Esophagus muscularis mucosa (tissue), 4 donors: ENCODE measurements around the gene SARNP. TPM values are rescaled to one million over a fixed set of nuclear protein-coding genes. Genes with fewer than 3 reads are reported as not detected.

Source experiments
- DNase-seq: peaks from one replicate; pipeline ENCODE4 v3.0.0-alpha.2; 2017; ENCODE audit errors: extremely low spot score
- H3K27ac ChIP-seq, 4 donors: fragments of 200-600 bp; sonication (generic); replicated peaks in 1 of 4; 1 replicate in 3 of 4; 2 replicates in 1 of 4; pipeline ENCODE4 v1.5.1; 2016 to 2019; ENCODE audit warnings: mild to moderate bottlenecking in 1 of 4
- H3K27me3 ChIP-seq, 4 donors: fragments of 200-600 bp; sonication (generic); one replicate each; pipeline versions ENCODE4 v1.5.1 to v1.6.0; 2016 to 2019
- H3K36me3 ChIP-seq, 4 donors: fragments of 200-600 bp; sonication (generic); one replicate each; pipeline ENCODE4 v1.5.1; 2016 to 2019
- H3K4me1 ChIP-seq, 4 donors: fragments of 200-600 bp; sonication (generic); one replicate each; pipeline ENCODE4 v1.5.1; 2016 to 2019
- H3K4me3 ChIP-seq, 4 donors: fragments of 200-600 bp; sonication (generic); 1 replicate in 2 of 4; 2 replicates in 2 of 4; pipeline ENCODE4 v1.5.1; 2016 to 2019; ENCODE audit warnings: mild to moderate bottlenecking in 4 of 4, moderate library complexity in 1 of 4
- H3K9me3 ChIP-seq, 4 donors: fragments of 200-600 bp; sonication (generic); 1 replicate in 3 of 4; 2 replicates in 1 of 4; pipeline ENCODE4 v1.5.1; 2016 to 2019
- CTCF ChIP-seq, 3 experiments: fragments of 200-600 bp in 2 of 3; fragments of 450-650 bp in 1 of 3; sonication (generic) in 2 of 3; IDR thresholded peaks; one replicate each; pipeline ENCODE4 v1.5.1; 2017 to 2019; ENCODE audit warnings: antibody characterized with exemption in 3 of 3, mild to moderate bottlenecking in 2 of 3, moderate library complexity in 1 of 3
- EP300 ChIP-seq: sonication (generic); formaldehyde crosslinking; IDR thresholded peaks from one replicate; pipeline ENCODE4 v1.6.1; 2017; ENCODE audit warnings: antibody characterized with exemption
- POLR2A ChIP-seq: fragments of 450-650 bp; IDR thresholded peaks from one replicate; pipeline ENCODE4 v1.6.1; 2017; ENCODE audit warnings: antibody characterized with exemption, moderate library complexity, mild to moderate bottlenecking, low read depth
- POLR2AphosphoS5 ChIP-seq, 2 donors: sonication (generic); formaldehyde crosslinking; IDR thresholded peaks; one replicate each; pipeline ENCODE4 v1.6.1; 2017; ENCODE audit warnings: antibody characterized with exemption in 2 of 2
- WGBS: methylation state at CpG from one replicate; pipeline ENCODE4 v1.1.5; 2018; 5-methylcytosine and 5-hydroxymethylcytosine counted together
- intact Hi-C: fragments of 100-400 bp; cut with DNase I; formaldehyde crosslinking; loops from one replicate; pipeline ENCODE4 v1.15.1; 2023
- total RNA-seq, 4 donors: library from RNA; depleted of rRNA; stranded (reverse); fragments of >200 nt; gene quantifications; one replicate each; pipeline versions ENCODE4 v1.1.0 to v1.2.1, GENCODE V29; 2016

Gene SARNP
- total RNA-seq, 4 donors from 2014 or later: 57.7 to 78.0 (median 70.1) TPM

DNA sequence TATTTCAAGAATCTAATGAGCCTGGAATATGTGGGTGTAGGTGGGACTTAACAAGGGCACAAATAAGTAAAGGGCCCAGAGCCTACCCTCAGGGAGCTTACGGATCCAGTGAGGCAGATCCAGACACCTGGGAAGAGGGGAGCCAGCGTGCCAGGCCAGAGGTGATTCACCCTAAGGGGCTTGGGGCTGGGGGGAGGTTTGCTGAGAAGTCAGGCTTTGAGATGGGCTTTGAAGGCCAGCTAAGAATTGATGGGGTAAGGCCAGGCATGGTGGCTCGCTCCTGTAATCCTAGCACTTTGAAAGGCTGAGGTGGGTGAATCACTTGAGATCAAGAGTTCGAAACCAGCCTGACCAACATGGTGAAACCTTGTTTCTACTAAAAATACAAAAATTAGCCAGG lies 25.9 kb upstream of the SARNP start:
- TF ChIP-seq CTCF (IDR thresholded peaks at IDR 0.05): no peak
- no peak for TF ChIP-seq POLR2A
- no peak for TF ChIP-seq EP300
- no peak for TF ChIP-seq POLR2AphosphoS5 (IDR thresholded peaks at IDR 0.05)
- intact Hi-C loops: no loop called here
- Histone ChIP-seq H3K4me3 (no peak overlapping the region), H3K27me3 (peaks cover 0 to 34% (median 0%) of the 10 kb centered on the region in 4 donors), H3K36me3 (no peaks in the 10 kb centered on the region), H3K9me3 (no peaks in the 10 kb centered on the region), H3K4me1 (peaks cover 13 to 33% (median 21%) of the 10 kb centered on the region in 4 donors), H3K27ac (no peak overlapping the region)
- WGBS: 95% methylated on average over 4 of the region's 4 CpGs
- DNase-seq: no peak

- peak within 1 kb of the TSS; percentile 54 to 68 (median 60) for H3K27ac ChIP-seq
- intact Hi-C loops: no loop called here
Observed at GRCh38 chr12:55842681-55843429, 25.3 kb upstream of the SARNP start, which contains the start of gene MMP19. MMP19 (minus strand) TSS chr12:55842936; CDS start chr12:55842830, 106 bp downstream.

GRCh38 chr12:55840581-55841351 lies 23.2 kb upstream of the SARNP start:
- intact Hi-C loops: no loop called here

More at GRCh38 chr12:55842681-55843429, 25.3 kb upstream of the SARNP start, which contains the start of gene MMP19:
- no peaks in the 10 kb centered on the region for H3K36me3 ChIP-seq
- peak within 1 kb of the TSS; percentile 46 to 58 (median 48) for H3K4me3 ChIP-seq
- H3K9me3 ChIP-seq: no peaks in the 10 kb centered on the region
- peaks cover 12 to 27% (median 16%) of the 10 kb centered on the region in 4 donors for H3K4me1 ChIP-seq
- H3K27me3 ChIP-seq: peaks cover 0 to 36% (median 0%) of the 10 kb centered on the region in 4 donors
- WGBS: 71% methylated on average over 6 of the region's 10 CpGs
- DNase-seq: no peak
- TF ChIP-seq POLR2AphosphoS5 (IDR thresholded peaks at IDR 0.05): peak; percentile 9 to 52
- TF ChIP-seq CTCF (IDR thresholded peaks at IDR 0.05): no peak
- no peak for TF ChIP-seq POLR2A
- TF ChIP-seq EP300: no peak

More at GRCh38 chr12:55840581-55841351, 23.2 kb upstream of the SARNP start:
- 93% methylated on average over 11 of the region's 11 CpGs for whole genome bisulfite sequencing
- Histone ChIP-seq H3K4me1 (peaks cover 0 to 7% (median under 1%) of the 10 kb centered on the region in 4 donors), H3K36me3 (peaks cover 0 to 9% (median under 1%) of the 10 kb centered on the region in 4 donors), H3K4me3 (no peak overlapping the region), H3K9me3 (no peaks in the 10 kb centered on the region), H3K27me3 (peaks cover 0 to 29% (median 0%) of the 10 kb centered on the region in 4 donors), H3K27ac (no peak overlapping the region)
- no peak for TF ChIP-seq EP300
- no peak for TF ChIP-seq POLR2A
- no peak for TF ChIP-seq CTCF (IDR thresholded peaks at IDR 0.05)
- no peak for TF ChIP-seq POLR2AphosphoS5 (IDR thresholded peaks at IDR 0.05)
- no peak for DNase-seq
